Activated T-helper 9 cell treated with anti-CD3 and anti-CD28 coated beads, Interleukin-2, amount 50 U/mL, for 16 hours (primary cell): Measurements from ENCODE around the gene LIN28A.
"Not testable (repeated sequence)": the region's sequence is repeated elsewhere in the genome, so short reads cannot be mapped to it uniquely, and the experiment has no call there.

Experiments used
- DNase-seq: peaks from one replicate; pipeline ENCODE4 v3.0.0-alpha.2; 2020; ENCODE audit warnings: low read depth

LIN28A gene, protein sequence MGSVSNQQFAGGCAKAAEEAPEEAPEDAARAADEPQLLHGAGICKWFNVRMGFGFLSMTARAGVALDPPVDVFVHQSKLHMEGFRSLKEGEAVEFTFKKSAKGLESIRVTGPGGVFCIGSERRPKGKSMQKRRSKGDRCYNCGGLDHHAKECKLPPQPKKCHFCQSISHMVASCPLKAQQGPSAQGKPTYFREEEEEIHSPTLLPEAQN

DNA sequence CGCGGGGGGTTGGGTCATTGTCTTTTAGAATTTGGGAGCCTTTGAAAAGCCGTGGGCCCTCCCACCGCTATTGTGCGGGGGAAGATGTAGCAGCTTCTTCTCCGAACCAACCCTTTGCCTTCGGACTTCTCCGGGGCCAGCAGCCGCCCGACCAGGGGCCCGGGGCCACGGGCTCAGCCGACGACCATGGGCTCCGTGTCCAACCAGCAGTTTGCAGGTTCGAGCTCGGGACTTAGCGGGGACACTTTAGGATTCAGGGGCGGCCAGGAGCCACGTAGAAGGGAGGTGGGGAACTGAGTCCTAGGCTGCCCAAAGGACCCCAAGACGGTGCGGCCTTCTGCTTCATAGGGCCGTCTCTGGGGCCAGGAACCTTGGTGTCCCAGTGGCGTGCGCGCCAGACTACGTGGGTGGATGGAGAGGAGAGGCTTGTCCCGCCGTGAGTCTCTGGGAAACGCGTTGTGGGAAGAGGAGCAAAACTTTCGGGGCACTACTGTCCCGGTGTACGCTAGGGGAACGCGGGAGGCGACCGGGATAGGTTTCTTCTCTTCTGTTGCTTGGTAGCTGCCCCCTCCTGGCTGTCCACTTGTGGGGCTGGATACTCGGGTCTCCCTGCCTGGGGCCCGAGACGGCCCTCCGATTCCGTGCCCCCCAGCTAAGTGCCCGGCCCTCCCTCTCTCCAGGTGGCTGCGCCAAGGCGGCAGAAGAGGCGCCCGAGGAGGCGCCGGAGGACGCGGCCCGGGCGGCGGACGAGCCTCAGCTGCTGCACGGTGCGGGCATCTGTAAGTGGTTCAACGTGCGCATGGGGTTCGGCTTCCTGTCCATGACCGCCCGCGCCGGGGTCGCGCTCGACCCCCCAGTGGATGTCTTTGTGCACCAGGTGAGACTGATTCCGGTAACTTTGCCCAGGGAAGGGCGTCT lies at the start of gene LIN28A:
LIN28A (plus strand) TSS at position 112 of the 918 bp plus-strand sequence; CDS start at position 187, 75 bp downstream.
- no peak for DNase-seq

DNA sequence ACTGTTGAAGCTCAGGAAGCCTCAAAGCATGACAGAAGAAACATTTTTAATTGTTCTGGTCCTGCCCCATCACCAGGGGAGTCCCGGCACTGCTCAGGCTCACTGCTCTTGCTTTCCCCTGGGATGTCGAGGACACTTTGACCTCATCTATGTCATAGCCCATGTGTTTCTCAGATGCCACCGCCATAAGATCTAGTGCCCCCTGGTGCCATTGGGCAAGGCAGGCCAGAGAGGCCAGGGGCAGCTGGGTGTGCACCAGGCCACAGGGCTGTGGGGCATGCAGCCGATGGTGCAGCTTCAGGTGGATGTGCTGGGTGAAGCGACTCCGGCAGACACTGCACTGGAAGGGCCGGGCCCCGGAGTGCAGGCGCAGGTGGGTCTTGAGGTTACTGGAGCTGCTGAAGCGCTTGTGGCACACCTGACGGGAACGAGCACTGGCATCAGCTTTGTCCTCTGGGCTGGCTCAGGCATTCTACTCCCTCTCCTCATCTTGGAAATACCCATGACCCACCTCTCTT lies 49.0 kb upstream of the LIN28A start:
- DNase-seq: no peak

DNA sequence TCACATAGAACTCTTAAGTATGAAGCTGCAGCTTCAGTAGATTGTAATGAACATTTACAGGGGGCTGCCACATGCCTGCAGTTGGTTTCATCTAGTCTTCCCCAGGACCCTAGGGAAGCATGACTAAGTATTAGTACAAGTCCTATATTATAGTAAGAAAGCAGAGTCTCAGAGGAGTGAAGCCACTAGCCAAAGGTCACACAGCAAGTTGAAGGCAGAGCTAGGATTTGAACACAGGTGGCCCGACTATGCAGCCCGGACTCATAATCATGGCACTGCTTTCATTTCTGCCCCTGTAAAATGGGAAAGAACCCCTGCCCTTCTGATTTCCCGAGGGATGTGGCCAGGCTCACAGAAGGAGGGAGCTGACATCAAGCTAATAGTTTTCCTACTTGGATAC lies 48.3 kb upstream of the LIN28A start:
- DNase-seq: no peak

DNA sequence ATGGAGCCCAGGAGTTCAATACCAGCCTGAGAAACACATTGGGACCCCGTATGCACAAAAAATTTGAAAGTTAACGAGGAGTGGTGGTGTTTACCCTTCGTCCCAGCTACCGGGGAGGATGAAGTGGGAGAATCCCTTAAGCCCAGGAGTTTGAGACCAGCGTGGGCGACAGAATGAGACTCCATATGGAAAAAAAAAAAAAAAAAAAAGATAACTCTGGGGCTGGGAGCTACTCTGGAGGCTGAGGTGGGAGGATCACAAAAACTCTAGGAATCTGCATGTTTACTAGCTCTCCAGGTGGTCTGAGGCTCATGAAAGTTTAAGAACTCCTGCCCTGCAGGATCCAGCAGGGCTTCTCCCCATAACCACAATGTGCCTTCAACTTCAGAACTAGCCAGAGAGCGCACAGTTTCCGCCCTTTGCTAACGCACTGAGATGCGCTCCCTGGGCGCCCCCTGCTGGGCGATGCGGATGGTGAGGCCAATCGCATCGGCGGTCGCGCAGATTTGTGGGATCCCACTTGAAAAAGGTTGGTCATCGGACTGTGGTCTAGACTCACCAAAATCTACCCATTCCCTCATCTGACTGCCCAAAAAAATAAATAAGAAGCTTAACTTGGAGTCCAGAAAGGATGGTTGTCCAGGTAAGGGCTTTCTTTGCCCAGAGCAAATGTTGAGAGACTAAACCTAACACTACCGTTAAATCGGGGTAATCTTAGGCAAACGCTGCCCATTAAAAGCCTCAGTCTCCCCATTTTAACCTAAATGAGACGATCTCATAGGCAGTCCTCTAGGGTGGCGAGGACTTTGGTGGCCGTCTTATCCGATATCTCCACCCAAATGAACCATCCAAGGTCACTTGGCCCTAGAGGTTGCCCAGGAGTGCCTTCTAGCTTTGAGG lies 46.8 kb upstream of the LIN28A start:
- peak; percentile 74 for DNase-seq

DNA sequence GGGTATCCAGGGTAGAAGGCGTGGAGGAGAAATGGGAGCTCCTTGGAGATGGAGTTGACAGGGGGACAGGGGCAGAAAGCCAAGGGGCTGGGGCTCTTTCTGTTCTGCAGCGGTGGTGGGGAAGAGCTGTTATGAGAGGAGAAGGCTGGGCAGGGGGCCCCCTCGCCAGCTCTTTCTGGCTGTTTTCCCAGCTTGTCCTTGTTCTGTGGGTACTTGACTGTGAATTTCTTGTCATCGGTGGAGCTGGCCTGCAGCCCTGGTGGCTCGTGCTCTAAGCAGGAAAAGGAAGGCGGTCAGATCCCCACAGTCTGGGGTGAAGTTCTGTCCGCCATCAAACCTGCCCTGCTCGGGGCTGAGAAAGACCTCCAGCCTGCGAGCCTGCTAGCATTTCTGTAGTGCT lies 45.7 kb upstream of the LIN28A start:
- DNase-seq: no peak

DNA sequence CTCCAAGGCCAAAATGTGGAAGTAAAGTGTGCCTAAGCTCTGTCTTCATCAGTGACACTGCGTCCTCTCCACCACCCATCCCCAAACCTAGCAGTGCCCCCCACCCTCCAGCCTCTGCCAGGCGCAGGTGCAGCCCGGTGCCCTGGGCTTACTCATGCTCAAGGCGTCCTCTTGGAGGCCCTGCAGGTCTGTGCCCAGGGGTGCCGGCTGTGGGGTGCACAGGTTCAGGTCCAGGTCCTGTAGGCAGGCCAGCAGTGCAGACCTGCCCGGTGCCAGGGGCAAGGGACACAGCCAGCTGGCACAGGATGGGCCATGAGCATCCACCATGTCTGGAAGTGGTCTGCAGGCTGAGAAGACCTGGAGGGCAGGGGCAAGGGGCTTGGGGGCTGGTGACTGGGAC lies 43.2 kb upstream of the LIN28A start:
- no peak for DNase-seq

DNA sequence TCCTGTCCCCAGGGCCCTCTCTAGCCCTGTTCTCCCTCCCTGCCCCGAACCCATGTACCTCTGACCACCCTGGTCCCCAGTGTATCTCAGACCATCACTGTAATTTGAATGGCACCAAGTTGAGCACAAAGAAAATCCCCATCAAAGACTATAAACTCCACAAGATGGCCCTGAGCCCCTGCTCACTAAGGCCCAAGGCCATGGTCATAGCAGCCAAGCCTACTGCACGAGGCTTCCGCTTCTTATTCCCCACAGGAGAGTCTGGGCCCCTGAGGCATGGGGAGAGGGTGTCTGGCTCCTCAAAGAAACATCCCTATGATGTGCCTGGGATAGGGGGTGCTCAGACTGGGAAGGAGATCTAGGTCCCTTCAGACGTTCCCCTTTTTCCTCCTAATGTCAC lies 42.6 kb upstream of the LIN28A start:
- DNase-seq: no peak

DNA sequence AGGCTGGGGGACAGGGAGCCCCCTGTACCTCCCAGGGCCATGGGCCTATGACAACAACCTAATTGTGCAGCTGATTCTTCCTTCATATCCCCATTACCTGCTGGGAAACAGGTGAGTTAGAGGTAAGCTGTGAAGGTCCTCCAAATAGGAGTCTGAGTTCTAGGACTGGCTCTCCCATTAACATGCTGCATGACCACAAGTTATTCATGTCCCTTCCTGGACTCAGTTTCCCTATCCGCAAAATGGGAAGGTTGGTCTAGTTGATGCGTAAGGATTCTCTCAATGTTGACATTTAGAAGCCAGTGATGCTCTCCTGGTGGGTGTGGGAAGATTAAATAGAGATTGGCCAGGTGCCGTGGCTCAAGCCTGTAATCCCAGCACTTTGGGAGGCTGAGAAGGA lies 42.1 kb upstream of the LIN28A start:
- DNase-seq: no peak

DNA sequence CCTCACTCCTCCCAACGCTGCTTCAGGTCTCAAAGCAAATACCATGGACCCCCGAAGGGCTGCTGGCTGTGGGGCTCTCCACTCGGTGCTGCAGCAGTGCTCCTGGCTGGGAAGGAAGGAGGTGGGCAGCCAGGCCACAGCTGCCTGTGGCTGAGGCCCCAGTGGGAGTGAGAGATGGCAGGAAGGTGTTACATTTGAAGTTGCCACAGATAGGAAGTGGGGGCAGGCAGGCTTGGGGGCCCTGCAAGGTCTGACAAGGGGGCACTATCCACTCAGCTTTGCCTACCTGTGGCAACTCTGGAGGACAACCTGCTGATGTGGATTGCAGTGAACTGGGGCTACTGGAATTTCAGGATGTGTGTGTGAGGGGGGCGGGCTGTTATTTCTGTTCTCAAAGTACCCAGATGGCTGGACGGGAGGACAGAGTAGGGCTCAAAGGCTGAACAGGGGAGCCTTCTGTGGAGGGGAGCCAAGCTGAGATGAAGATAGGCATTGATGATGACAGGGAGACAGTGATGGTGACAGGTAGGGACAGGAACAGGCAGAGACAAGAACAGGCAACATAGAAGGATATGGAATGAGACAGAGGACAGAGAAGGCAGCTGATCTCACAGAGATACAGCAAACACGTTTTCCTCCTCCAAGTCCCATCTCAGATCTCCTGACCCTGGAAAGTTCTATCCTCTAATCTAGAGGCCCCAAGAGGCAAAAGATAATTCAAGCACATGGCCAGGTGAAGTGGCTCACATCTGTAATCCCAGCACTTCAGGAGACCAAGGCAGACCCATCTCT lies 39.8 kb upstream of the LIN28A start:
- DNase-seq: no peak

DNA sequence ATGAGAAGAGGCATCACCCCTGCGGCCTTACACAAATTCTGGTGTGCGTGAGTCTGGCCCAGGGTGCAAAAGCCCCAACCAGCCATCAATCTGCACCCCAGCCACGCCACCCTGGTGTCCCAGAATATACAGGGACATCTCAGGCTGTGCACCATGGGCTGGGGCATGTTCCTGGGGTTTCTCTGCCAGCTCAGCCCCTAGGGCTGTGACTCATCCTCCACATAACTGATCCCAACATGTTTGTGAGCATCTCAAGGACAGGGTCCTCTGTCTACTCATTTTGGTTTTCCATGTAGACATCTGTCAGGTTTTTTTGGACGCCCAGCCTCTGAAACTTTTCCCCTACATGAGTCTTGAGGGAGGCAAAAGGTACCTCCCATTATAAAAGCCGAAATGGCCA lies 38.6 kb upstream of the LIN28A start:
- DNase-seq: no peak

DNA sequence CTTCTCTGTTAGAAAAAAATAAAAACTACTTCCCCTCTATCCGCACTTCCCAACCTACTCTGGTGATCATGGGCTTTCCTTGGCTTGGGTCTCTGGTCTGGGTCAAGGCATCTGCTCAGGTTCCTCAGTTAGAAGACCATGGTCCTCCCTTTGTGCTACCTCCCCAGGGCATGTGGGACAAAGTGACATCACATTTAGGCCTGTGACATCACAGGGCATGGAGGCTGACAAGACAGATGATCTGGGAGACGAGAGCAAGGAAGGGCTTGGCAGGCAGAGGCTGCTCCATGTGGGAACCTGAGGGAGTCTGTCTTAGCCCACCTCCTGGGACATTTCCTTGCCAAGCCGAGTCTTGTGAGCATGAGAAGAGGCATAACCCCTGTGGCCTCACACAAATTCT lies 38.0 kb upstream of the LIN28A start, which contains the start of gene ZNF683:
ZNF683 (minus strand) TSS at position 140 of the 400 bp plus-strand sequence. CDS start 4,179 bp downstream, outside the sequence.
- DNase-seq: not testable (repeated sequence)

DNA sequence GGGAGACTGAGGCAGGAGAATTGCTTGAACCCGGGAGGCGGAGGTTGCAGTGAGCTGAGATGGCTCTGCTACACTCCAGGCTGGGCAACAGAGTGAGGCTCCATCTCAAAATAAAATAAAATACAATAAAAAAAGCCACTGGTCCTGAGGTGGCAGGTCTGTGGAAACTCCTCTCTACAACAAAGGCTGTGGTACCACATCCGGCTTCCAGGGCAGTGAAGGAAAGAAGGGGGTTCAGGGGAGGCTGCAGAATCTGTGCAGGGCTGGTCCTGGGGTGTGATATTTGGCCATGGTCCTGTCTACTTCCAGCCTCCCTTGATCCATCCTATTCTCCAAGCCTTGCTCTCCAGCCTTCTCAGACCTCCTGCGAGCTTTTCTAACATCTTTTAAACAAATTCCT lies 37.3 kb upstream of the LIN28A start:
- DNase-seq: no peak

DNA sequence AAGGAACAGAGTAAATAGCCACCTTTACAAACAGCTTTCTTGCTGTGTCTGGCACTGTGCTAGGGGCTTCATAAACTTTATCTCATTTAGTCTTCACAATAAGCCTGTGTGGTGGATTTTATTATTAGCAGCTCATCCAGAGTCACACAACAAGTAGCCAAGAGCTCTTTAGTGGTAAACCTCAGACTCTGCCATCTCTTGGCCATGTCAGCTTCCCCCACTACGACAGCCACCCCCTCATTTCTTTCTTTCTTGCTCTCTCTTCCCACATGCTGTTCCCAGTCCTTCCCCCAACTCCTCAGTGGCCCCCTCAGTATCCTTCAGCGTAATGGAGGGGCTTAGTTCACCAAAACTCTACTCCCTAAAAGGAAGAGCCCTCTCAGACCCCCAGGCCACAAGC lies 36.8 kb upstream of the LIN28A start:
- no peak for DNase-seq

DNA sequence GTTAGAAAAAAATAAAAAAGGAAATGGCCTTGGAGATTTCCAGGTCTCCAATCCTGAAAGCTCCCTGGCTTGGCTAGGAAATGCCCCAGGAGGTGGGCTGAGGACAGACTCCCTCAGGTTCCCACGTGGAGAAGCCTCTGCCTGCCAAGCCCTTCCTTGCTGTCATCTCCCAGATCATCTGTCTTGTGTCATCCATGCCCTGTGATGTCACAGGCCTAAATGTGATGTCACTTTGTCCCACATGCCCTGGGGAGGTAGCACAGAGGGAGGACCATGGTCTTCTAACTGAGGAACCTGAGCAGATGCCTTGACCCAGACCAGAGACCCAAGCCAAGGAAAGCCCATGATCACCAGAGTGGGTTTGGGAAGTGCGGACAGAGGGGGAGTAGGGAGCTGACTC lies 36.3 kb upstream of the LIN28A start:
- not testable (repeated sequence) for DNase-seq

DNA sequence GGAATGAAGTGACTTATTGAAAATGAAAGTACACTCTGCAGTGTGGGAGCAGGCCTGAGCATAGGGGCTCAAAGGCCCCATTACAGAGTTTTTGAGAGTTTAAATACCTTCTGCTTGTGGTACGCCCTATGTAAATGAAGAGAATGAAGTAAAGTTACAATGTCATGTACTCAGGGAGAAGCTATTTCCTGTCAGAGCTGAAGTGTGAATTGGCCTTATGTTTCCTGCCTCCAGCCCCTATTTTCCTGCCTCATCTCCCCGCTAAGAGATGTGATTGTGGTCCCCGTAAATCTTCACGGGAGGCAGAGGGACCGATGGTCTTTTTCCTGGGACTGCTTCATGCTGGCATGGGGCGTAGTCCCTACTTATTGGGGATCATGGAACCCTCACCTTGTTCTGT lies 35.5 kb upstream of the LIN28A start:
- no peak for DNase-seq

DNA sequence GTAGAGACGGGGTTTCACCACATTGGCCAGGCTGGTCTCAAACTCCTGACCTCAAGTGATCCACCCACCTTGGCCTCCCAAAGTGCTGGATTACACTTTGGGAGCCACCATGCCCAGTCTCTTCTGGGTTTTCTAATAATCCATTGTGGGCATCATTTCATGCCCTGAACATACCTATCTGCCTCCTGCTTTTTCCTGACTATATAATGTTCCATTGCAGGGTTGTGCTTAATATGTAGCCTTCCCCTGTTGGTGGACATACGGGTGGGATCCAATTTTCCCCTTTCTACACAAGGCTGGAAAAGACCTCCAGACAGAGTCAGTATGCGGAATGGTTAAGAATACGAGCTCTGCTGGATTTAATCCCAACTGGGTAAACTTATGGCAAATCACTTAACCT lies 34.6 kb upstream of the LIN28A start:
- no peak for DNase-seq

DNA sequence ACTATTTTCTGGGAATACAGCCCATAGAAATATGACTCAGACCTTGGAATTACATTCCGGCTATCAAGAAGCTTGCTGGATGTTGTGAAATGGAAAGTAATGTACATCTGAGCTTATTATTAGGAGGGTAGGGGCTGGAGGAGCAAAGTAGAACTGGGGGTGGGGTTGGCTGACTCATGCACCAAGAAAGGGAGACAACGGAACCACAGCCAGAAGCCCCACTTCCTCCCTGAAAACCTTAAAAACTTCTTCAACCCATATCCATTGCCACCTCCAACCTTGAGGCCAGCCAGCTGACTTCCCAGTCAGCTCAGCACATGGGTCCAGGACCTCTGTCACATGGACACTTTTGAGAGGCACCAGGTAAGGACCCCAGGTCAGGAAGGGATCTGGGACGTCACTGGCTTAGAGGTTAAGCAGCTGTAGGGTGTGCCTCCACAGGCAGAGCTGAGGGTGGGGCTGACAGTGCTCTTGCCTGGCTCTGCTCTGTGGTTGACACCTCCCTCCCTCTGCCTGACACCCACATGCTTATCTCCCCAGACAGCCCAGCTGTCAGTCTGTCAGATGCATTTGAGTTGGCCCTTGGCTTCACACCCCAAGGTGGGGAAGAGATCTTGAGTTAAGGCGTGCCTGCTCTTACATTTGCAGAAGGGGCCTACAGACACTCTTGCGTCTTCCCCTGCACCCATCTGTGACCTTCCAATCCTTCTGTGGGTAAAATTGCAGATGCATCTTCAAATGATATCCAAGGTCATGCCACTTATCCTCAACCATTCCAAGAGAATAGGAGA lies 32.3 kb upstream of the LIN28A start:
- DNase-seq: peak; percentile 60

DNA sequence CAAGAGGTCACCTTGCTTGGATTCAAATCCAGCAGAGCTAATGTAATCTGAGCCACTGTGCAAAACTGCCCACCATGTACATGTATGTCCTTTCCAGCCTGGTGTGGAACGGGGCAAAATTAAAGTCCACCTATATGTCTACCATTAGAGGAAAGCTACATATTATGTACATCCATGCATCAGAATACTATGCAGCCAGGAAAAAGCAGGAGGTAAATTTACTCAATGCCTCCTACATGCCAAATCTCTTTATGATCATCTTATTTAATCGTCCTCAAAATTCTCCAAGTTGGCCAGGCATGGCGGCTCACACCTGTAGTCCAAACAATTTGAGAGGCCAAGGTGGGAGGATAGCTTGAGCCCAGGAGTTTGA lies 31.8 kb upstream of the LIN28A start:
- no peak for DNase-seq

DNA sequence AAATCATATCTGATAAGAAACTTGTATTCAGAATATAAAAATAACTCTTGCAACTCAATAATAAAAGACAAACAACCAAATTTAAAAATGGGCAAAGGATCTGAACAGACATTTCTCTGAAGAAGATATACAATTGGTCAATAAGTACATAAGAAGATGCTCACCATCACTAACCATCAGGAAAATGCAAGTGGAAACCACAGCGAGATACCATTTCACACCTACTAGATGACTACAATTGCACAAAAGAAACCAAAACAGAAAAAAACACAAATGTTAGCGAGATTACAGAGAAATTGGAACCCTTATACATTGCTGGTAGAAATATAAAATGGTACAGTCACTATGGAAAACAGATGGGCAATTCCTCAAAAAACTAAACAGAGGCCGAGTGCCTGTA lies 26.5 kb upstream of the LIN28A start:
- no peak for DNase-seq

DNA sequence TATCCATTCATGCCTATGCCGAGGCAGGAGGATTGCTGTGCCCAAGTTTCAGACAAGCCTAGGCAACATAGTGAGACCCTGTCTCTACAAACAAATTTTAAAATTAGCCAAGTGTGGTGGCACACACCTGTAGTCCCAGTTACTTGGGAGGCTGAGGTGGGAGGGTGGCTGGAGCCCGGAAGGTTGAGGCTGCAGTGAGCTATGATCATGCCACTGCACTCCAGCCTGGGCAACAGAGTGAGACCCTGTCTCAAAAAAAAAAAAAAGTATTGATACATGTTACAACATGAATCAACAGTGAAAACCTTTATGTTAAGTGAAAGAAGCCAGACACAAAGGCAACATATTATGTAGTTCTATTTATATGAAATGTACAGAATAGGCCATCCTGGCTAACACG lies 25.6 kb upstream of the LIN28A start:
- not testable (repeated sequence) for DNase-seq

DNA sequence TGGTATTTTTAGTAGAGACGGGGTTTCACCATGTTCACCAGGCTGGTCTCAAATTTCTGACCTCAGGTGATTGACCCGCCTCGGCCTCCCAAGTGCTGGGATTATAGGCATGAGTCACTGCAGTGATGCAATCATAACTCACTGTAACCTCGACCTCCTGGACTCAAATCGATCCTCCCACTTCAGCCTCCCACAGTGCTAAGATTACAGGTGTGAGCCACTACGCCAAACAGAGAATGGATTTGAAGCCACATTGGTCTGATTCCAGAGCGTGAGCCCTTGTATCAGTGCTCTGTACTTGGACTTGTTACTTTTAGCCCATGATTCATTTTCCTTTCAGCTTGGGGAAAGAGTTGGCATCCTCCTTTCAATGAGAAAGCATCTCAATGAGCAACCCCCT lies 23.2 kb upstream of the LIN28A start:
- no peak for DNase-seq
